Hypothalamus (tissue), 51 donors: Measurements from ENCODE around the gene RC3H2.
A peak's percentile ranks its signal among the peaks of the same experiment; 100 is the strongest.
"Not testable (repeated sequence)": the region's sequence is repeated elsewhere in the genome, so short reads cannot be mapped to it uniquely, and the experiment has no call there.

Experiments
- DNase-seq, 51 donors: peaks; one replicate each; lab custom pipeline; 2025; lab: John Stamatoyannopoulos, UW

RC3H2 gene

GRCh38 chr9:122814545-122814944, 90.6 kb downstream of the RC3H2 start:
- no peak for DNase-seq

GRCh38 chr9:122812736-122813135, 92.4 kb downstream of the RC3H2 start:
- no peak for DNase-seq

DNA sequence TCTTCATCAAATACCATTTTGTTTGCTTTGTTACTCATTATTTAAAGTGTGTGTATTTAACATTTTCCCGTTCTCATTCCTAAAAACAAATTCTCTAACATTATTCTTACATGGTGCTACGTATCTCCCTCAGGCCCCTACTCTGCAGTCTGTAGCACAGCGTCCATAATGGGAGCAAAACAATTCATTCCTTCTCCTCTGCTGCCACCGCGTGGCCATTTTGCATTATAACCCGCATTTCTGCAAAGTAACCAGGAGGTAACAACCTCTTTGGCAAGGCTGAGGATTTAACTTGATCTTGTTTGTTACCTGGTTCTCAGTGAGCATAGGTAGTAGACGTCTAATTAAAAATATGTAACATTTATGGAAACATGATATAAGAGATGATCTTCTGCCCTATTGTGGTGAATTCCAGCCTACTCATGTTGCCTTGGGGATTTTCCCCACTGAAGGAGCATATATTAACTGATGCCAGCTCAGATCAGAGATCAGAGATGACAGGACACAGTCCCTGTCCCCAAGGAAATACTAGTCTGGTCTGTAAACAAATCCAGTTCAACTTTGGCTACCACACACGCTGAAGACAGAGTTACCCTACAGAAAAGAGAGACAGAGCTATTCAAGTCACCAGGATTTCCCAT, 94.7 kb downstream of the RC3H2 start:
- DNase-seq, result peak in 47 of 51 donors; percentile 8 to 83 (median 45)

GRCh38 chr9:122809261-122809660, 95.9 kb downstream of the RC3H2 start:
- DNase-seq, result not testable (repeated sequence)

- DNase-seq, result no peak
Measured at GRCh38 chr9:122808141-122808540, 97.0 kb downstream of the RC3H2 start.

DNA sequence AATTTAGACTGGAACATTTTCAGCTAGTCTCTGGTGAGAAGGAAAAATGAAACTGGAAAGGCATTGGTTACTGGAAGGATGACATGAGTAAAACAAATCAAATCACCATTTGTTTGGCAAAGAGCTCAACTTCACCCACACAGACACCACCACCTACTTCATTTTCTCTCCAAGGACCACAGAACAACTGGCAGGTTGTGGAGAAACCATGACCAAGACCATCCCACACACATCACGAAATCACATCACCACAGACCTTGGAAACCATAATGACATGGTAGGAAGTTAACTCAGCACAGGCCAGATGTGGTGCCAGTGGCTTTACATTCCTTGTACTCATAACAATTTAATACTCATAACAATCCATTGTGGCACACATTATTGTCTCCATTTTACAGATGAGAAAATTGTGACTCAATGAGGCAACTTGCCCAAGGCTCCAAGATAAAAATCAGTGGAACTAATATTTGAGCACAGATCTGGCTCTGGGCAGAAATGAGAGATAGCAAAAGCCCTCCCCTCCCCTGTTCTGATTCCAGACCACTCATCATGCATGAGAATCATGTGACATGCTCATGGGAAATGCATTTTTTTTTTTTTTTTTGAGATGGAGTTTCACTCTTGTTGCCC, 97.8 kb downstream of the RC3H2 start:
- peak in 1 of 51 donors; percentile 37 for DNase-seq

GRCh38 chr9:122806661-122807060, 98.5 kb downstream of the RC3H2 start:
- no peak for DNase-seq

GRCh38 chr9:122800066-122801060, 104.8 kb downstream of the RC3H2 start, which contains the start of gene OR1K1:
Gene OR1K1 (plus strand): TSS chr9:122800123. CDS start chr9:122800123, 0 bp downstream.
- DNase-seq, result no peak

DNA sequence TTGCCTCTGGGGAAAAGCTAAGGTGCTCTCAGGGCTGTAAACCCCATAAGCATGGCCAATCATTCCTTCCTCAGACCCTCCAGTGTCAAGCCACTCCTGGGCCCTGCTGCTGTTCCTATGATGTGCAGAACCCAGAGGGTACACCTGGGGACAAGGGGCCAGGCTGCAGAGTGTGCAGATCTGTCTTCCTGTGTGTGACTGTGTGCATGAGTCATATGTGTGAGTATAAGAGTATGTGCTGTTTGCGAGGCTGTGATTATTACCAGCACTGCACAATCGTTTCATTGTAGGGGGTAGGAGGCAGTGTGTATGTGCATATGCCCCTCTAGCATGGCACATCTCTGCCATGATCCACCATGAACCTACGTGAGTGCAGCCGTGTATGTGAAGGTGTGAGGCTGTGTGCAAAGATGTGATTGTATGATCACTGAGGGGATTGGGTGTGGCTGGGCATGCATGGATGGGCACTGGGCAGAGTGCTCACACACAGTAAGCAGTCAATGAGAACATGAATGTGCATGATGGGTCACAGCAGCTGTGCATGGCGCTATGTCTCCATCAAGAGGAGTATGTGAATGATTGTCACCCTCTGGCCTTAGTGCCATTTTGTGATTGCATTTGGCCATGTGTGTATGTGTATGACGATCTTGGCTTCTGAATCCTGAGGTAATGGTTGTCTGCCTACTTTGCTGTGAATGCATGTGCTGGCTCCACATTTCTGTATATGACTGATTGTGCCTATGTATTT, 107.7 kb downstream of the RC3H2 start:
- no peak for DNase-seq
